ENCODE measurements around the gene RBM3. TPM values are rescaled to one million over a fixed set of nuclear protein-coding genes. Genes with fewer than 3 reads are reported as not detected.

Gene RBM3
- total RNA-seq, 1 donor from 2014 or later, result 130 TPM

DNA sequence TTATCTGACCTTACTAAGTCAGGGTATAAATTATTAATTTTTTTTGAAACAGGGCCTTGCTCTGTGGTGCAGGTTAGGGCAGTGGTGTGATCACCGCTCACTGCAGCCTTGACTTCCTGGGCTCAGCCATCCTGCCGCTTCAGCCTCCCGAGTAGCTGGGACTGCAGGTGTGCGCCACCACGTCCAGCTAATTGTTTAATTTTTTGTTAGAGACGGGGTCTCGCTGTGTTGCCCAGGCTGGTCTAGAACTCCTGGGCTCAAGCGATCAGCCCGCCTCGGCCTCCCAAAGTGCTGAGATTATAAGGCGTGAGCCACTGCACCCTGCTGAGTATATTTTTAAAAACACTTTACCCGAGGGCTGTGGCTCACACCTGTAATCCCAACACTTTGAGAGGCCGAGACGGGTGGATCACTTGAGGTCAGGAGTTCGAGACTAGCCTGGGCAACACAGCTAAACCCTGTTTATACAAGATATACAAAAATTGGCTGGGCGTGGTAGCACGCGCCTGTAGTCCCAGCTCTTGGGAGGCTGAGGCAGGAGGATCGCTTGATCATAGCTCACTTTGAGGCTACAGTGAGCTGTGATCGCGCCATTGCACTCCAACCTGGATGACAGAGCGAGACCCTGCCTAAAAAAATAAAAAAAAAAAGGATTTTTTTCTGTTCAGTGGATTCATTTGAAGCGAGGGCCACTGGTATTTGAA, 35.5 kb upstream of the RBM3 start:
- Histone ChIP-seq H3K9ac (no peak overlapping the region), H4K20me1 (ENCODE audit: low read depth) (no peaks in the 10 kb centered on the region), H3K36me3 (no peaks in the 10 kb centered on the region), H3K9me3 (ENCODE audit: low read depth) (no peaks in the 10 kb centered on the region), H3K4me1 (no peaks in the 10 kb centered on the region), H3K27me3 (no peaks in the 10 kb centered on the region), H3K27ac (no peak overlapping the region), H2AFZ (replicated peaks) (no peak overlapping the region), H3K79me2 (ENCODE audit: low read depth) (peaks cover 6% of the 10 kb centered on the region), H3K4me3 (peak overlapping the region; percentile 56), H3F3A (ENCODE audit: low read depth) (peaks cover 3% of the 10 kb centered on the region), H3K4me2 (no peak overlapping the region)
- peaks cover 7% of the 10 kb centered on the region for H3K9me3 Mint-ChIP-seq
- H3K36me3 Mint-ChIP-seq, result peaks cover under 1% of the 10 kb centered on the region
- peak overlapping the region; percentile 87 for H3K4me3 Mint-ChIP-seq
- no peak overlapping the region for H3K27ac Mint-ChIP-seq
- peaks cover 5% of the 10 kb centered on the region for H3K27me3 Mint-ChIP-seq (ENCODE audit: insufficient read depth, low read depth)
- H3K4me1 Mint-ChIP-seq, result peaks cover 7% of the 10 kb centered on the region
- TF ChIP-seq EZH2phosphoT487 (IDR thresholded peaks at IDR 0.05), result no peak
- TF ChIP-seq EZH2 (IDR thresholded peaks at IDR 0.05), result no peak
- TF ChIP-seq, protein P1, sequence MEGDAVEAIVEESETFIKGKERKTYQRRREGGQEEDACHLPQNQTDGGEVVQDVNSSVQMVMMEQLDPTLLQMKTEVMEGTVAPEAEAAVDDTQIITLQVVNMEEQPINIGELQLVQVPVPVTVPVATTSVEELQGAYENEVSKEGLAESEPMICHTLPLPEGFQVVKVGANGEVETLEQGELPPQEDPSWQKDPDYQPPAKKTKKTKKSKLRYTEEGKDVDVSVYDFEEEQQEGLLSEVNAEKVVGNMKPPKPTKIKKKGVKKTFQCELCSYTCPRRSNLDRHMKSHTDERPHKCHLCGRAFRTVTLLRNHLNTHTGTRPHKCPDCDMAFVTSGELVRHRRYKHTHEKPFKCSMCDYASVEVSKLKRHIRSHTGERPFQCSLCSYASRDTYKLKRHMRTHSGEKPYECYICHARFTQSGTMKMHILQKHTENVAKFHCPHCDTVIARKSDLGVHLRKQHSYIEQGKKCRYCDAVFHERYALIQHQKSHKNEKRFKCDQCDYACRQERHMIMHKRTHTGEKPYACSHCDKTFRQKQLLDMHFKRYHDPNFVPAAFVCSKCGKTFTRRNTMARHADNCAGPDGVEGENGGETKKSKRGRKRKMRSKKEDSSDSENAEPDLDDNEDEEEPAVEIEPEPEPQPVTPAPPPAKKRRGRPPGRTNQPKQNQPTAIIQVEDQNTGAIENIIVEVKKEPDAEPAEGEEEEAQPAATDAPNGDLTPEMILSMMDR (IDR thresholded peaks at IDR 0.05), result no peak
- DNase-seq (ENCODE audit: low spot score), result no peak

DNA sequence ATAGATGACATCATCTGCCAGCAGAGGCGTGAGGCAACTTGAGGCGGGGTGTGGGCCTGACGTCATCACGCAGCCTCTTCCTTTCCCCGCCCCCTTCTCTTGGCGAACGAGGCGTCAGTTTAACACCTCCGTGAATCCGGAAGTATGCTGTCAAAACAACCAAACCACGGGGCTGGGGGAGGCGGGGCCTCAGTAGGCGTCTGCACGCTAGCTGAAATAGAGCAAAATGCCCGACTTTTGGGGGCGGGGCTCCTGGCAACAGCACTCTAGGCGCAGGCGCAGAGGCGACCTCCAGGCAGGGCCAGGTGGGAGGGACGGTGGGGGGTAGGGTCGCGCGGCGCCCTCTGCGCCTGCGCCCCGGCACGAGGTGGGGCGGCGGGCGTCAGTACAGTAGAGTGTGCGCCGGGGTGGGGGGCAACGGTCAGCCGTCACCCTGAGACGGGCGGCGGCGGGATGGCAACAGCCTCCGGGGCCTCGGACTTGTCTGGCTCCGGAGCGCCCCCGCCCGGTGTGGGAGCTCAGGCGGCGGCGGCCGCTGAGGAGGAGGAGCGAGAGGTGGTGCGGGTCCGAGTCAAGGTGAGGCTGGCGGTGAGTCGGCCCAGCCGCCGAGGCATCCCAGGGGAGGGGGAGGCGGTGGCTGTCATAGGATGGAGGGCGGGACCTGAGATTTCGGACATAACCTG, 34.8 kb upstream of the RBM3 start, which contains the start of gene TBC1D25:
Gene TBC1D25, plus strand, starts transcription at position 370 of the 683 bp plus-strand sequence. Its CDS starts 84 bp downstream, at position 454.
- Mint-ChIP-seq H3K4me3 (peak within 1 kb of the TSS; percentile 87), H3K9me3 (peaks cover 9% of the 10 kb centered on the region), H3K27ac (no peak within 1 kb of the TSS), H3K27me3 (ENCODE audit: insufficient read depth, low read depth) (peaks cover 5% of the 10 kb centered on the region), H3K4me1 (peaks cover 7% of the 10 kb centered on the region), H3K36me3 (peaks cover 2% of the 10 kb centered on the region)
- Histone ChIP-seq H3K4me3 (peak within 1 kb of the TSS; percentile 56), H2AFZ (replicated peaks) (peak within 1 kb of the TSS; percentile 76), H3K9ac (no peak within 1 kb of the TSS), H3K79me2 (ENCODE audit: low read depth) (peaks cover 6% of the 10 kb centered on the region), H3F3A (ENCODE audit: low read depth) (peaks cover 3% of the 10 kb centered on the region), H3K9me3 (ENCODE audit: low read depth) (no peaks in the 10 kb centered on the region), H3K4me1 (no peaks in the 10 kb centered on the region), H3K36me3 (no peaks in the 10 kb centered on the region), H4K20me1 (ENCODE audit: low read depth) (no peaks in the 10 kb centered on the region), H3K4me2 (peak within 1 kb of the TSS; percentile 66), H3K27ac (no peak within 1 kb of the TSS), H3K27me3 (no peaks in the 10 kb centered on the region)
- TF ChIP-seq, protein P1 (IDR thresholded peaks at IDR 0.05), result peak; percentile 50
- TF ChIP-seq EZH2 (IDR thresholded peaks at IDR 0.05), result no peak
- no peak for TF ChIP-seq EZH2phosphoT487 (IDR thresholded peaks at IDR 0.05)
- DNase-seq (ENCODE audit: low spot score), result peak; percentile 97

DNA sequence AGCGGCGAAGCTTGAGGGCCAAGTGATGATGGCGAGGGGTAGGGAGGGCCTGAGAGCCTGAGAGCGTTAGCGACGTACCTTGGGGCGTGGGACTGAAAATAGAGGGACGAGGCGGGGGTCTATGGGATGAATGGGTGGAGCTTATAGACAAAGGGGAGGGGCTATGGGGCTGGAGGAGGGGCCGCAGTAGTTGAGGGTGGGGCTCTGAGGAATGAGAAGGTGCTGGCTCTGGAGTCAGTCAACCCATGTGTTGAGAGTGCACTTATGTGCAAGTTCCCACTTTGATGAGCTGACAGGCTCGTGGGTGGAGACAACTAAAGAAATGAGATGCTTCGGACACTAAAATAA, 34.3 kb upstream of the RBM3 start:
- Mint-ChIP-seq H3K36me3 (peaks cover 2% of the 10 kb centered on the region), H3K4me3 (peak overlapping the region; percentile 87), H3K27me3 (ENCODE audit: insufficient read depth, low read depth) (peaks cover 5% of the 10 kb centered on the region), H3K4me1 (peaks cover 7% of the 10 kb centered on the region), H3K27ac (no peak overlapping the region), H3K9me3 (peaks cover 9% of the 10 kb centered on the region)
- no peaks in the 10 kb centered on the region for H3K9me3 ChIP-seq (ENCODE audit: low read depth)
- TF ChIP-seq EZH2phosphoT487 (IDR thresholded peaks at IDR 0.05) (no peak), EZH2 (IDR thresholded peaks at IDR 0.05) (no peak)
- TF ChIP-seq, protein P1 (IDR thresholded peaks at IDR 0.05), result no peak
- peak overlapping the region; percentile 66 for H3K4me2 ChIP-seq
- DNase-seq (ENCODE audit: low spot score), result no peak
- peaks cover 6% of the 10 kb centered on the region for H3K79me2 ChIP-seq (ENCODE audit: low read depth)
- peaks cover 3% of the 10 kb centered on the region for H3F3A ChIP-seq (ENCODE audit: low read depth)
- no peaks in the 10 kb centered on the region for H4K20me1 ChIP-seq (ENCODE audit: low read depth)
- no peaks in the 10 kb centered on the region for H3K36me3 ChIP-seq
- no peaks in the 10 kb centered on the region for H3K4me1 ChIP-seq
- no peaks in the 10 kb centered on the region for H3K27me3 ChIP-seq
- peak overlapping the region; percentile 76 for H2AFZ ChIP-seq (replicated peaks)
- peak overlapping the region; percentile 56 for H3K4me3 ChIP-seq
- H3K27ac ChIP-seq, result no peak overlapping the region
- H3K9ac ChIP-seq, result no peak overlapping the region

All from neural progenitor cell (in vitro differentiated cells).